ENCODE data around the gene NCBP2L.

NCBP2L gene

GRCh38 chrX:107764845-107765608, 12.5 kb upstream of the NCBP2L start:
- no peak for DNase-seq (ENCODE audit: extremely low read depth, low read depth)
- TF ChIP-seq CTCF (IDR thresholded peaks at IDR 0.05; ENCODE audit: low read depth, low read length) = no peak

- DNase-seq (ENCODE audit: extremely low read depth, low read depth) = no peak
- no peak for TF ChIP-seq CTCF (IDR thresholded peaks at IDR 0.05; ENCODE audit: low read depth, low read length)
Observed at GRCh38 chrX:107766470-107767150, 10.9 kb upstream of the NCBP2L start.

- no peak for TF ChIP-seq CTCF (IDR thresholded peaks at IDR 0.05; ENCODE audit: low read depth, low read length)
- DNase-seq (ENCODE audit: extremely low read depth, low read depth) = no peak
Observed at GRCh38 chrX:107768051-107768450, 9.5 kb upstream of the NCBP2L start.

- no peak for TF ChIP-seq CTCF (IDR thresholded peaks at IDR 0.05; ENCODE audit: low read depth, low read length)
- DNase-seq (ENCODE audit: extremely low read depth, low read depth) = no peak
Observed at GRCh38 chrX:107769581-107770317, 7.8 kb upstream of the NCBP2L start.

- no peak for TF ChIP-seq CTCF (IDR thresholded peaks at IDR 0.05; ENCODE audit: low read depth, low read length)
- DNase-seq (ENCODE audit: extremely low read depth, low read depth) = no peak
Observed at GRCh38 chrX:107773206-107773605, 4.3 kb upstream of the NCBP2L start.

GRCh38 chrX:107773906-107774435, 3.6 kb upstream of the NCBP2L start:
- no peak for DNase-seq (ENCODE audit: extremely low read depth, low read depth)
- TF ChIP-seq CTCF (IDR thresholded peaks at IDR 0.05; ENCODE audit: low read depth, low read length) = no peak

Measured in AG09319 (cell line).